LNCaP clone FGC (cell line): Measurements from ENCODE around the gene FMO3.

Source experiments
- DNase-seq: peaks from one replicate; pipeline ENCODE4 v3.0.0-alpha.2; 2011; ENCODE audit warnings: low read depth
- H3K4me3 ChIP-seq: 2 replicates; pipeline ENCODE4 v1.5.1; 2011; ENCODE audit warnings: mild to moderate bottlenecking, low read depth, low read length, control low read depth
- TF ChIP-seq, protein P1 (sequence below): IDR thresholded peaks from 2 replicates; pipeline ENCODE4 v1.5.1; 2012; ENCODE audit warnings: mild to moderate bottlenecking; ENCODE audit not compliant: control insufficient read depth, insufficient read depth; ENCODE audit errors: extremely low read depth

The FMO3 gene

GRCh38 chr1:171075041-171075440, 15.7 kb upstream of the FMO3 start:
- TF ChIP-seq, protein P1, sequence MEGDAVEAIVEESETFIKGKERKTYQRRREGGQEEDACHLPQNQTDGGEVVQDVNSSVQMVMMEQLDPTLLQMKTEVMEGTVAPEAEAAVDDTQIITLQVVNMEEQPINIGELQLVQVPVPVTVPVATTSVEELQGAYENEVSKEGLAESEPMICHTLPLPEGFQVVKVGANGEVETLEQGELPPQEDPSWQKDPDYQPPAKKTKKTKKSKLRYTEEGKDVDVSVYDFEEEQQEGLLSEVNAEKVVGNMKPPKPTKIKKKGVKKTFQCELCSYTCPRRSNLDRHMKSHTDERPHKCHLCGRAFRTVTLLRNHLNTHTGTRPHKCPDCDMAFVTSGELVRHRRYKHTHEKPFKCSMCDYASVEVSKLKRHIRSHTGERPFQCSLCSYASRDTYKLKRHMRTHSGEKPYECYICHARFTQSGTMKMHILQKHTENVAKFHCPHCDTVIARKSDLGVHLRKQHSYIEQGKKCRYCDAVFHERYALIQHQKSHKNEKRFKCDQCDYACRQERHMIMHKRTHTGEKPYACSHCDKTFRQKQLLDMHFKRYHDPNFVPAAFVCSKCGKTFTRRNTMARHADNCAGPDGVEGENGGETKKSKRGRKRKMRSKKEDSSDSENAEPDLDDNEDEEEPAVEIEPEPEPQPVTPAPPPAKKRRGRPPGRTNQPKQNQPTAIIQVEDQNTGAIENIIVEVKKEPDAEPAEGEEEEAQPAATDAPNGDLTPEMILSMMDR, result no peak
- H3K4me3 ChIP-seq, result no peak overlapping the region
- no peak for DNase-seq

GRCh38 chr1:171081314-171081753, 9.4 kb upstream of the FMO3 start:
- DNase-seq, result peak; percentile 10
- TF ChIP-seq, protein P1, result peak; percentile 41
- H3K4me3 ChIP-seq, result no peak overlapping the region

DNA sequence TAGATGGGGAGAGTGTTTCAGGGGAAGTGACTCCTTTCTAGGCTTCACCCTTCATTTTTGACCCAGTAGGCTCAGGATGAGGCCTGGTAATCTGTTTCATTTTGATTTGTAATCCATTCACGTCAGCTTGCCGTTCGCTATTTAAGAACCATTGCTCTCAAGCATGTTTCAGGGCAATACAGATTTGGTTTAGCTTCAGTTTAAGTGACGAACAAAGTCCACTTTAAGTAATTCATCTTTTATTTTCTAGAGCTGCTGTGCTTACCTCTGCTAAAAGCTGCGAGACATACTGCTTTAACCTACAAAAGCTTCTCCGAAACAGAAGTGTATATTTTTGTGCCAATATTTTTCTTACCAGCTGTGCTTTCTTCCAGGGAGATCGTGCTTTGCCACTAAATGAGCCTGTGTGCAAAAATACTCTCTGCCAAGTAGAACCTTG, 8.9 kb upstream of the FMO3 start:
- TF ChIP-seq, protein P1, result no peak
- DNase-seq, result no peak
- H3K4me3 ChIP-seq, result no peak overlapping the region

- TF ChIP-seq, protein P1, result no peak
- H3K4me3 ChIP-seq, result no peak overlapping the region
- no peak for DNase-seq
Observed at GRCh38 chr1:171082606-171083005, 8.1 kb upstream of the FMO3 start.

- no peak for DNase-seq
- H3K4me3 ChIP-seq, result no peak overlapping the region
- TF ChIP-seq, protein P1, result no peak
Observed at GRCh38 chr1:171083222-171083621, 7.5 kb upstream of the FMO3 start.

- no peak overlapping the region for H3K4me3 ChIP-seq
- TF ChIP-seq, protein P1, result no peak
- no peak for DNase-seq
Observed at GRCh38 chr1:171084091-171084490, 6.6 kb upstream of the FMO3 start.

DNA sequence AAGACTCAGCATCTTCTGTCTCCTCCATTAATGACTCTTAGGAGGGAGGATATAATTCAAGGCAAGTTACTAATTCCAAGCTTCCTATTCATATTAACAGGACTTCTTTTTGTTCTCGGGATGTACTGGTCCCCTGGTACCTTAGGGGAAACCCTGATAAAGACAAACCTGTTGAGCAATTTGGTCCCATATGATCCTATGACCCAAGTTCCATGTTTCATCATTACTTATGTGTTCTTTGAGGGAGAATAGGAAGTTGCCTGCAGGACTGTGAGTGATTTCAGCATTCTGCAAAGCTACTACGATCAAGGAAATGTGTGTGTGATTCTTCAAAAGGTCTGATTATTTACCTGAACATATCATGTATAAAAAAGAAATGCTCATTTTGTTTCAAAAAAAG, 5.8 kb upstream of the FMO3 start:
- TF ChIP-seq, protein P1, result no peak
- no peak overlapping the region for H3K4me3 ChIP-seq
- no peak for DNase-seq
